Measurements from ENCODE around the gene TNFRSF25.
"Not testable (repeated sequence)": the region's sequence is repeated elsewhere in the genome, so short reads cannot be mapped to it uniquely, and the experiment has no call there.

The TNFRSF25 gene

DNA sequence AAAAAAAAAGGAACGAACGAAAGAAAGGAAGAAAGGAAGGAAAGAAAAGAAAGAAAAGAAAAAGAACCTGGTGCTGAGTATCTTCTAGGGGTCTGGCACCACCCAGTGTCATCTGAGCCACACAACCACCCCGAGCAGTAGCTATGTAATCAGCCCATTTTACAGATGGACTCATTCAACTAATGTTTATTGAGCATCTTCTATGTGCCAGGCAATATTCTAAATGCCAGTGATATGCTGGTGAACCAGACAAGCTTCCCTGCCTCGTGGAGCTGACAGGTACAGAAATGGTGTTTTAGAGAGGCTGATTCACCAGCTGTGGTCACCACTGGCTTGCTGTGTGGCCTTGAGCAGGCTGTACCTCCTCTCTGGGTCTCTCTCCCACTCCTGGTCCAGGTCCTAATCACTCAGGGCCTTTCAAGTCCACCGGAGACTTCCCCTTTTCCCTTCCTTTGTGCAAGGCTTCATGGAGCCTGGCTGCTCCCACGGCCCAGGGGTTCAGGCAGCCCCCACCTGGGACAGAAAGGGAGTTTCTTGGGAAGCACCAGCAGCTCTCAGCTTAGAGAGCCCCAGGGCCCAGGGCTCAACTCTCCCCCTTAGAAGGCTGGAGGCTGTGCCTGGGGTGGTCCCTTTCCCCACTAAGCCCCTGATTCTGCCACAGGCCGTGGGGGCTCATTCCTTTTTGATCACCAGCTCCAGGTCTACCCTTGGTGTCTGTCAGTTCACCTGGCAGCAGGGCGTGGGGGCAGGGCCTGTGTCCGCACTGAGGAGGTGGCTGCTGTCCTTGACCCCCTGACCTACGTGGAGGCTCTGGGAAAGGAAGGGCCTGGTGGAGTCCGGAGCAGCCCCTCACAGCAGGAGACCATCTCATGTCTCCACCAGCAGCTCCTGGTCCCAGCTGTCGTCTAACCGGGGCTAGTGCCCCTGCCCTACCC lies 34.1 kb downstream of the TNFRSF25 start:
- not testable (repeated sequence) for H3K4me3 ChIP-seq (ENCODE audit: low read depth in 1 of 2, low read length in 2 of 2); H3K9me3 ChIP-seq (ENCODE audit: low read length); H3K4me1 ChIP-seq (ENCODE audit: insufficient read depth, low read length); H3K36me3 ChIP-seq (ENCODE audit: insufficient read depth, low read length); H3K9ac ChIP-seq (ENCODE audit: low read length); H3K27ac ChIP-seq (ENCODE audit: low read depth, low read length)
- H3K27me3 ChIP-seq (ENCODE audit: control insufficient read depth in 1 of 2, insufficient read depth in 2 of 2, low read length in 2 of 2), result peaks cover 0 to 11% of the 10 kb centered on the region in 2 donors

DNA sequence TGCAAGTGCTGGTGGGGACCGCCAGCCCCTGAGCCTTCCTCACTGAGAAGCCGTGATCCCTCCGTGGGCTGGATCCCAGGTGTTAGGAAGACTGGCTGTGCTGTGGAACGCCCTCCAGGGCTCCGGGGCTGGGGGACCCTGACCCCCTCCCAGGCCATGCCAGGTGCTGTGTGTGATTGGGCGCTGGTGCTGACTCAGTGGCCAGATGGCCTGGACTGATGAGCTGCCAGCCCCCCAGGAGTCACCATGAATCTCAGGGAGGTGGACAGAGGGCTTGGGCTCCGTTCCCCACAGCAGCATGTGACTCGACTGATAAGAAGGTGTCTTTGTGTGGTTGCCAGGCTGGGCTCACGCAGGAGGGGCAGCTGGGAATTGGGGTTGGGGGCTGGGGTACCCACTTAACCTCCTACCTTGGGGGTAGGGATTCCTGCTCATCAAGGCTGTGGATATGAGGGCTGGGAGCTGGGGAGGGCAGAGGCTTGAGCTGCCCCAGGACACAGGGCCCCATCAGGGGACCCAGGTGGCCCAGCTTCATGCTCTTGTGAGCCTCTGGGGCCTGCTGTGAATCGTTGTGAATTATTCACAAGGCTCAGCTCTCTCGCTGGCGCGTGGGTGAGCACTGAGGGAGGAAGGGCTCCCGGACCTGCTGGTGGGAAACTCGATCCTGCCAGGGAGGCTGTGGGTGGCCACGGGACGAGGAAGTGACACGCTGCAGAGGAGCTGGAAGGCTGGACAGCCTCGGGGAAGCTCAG lies 36.1 kb downstream of the TNFRSF25 start:
- H3K27ac ChIP-seq (ENCODE audit: low read depth, low read length); H3K9me3 ChIP-seq (ENCODE audit: low read length); H3K36me3 ChIP-seq (ENCODE audit: insufficient read depth, low read length); H3K4me1 ChIP-seq (ENCODE audit: insufficient read depth, low read length); H3K9ac ChIP-seq (ENCODE audit: low read length); H3K4me3 ChIP-seq (ENCODE audit: low read depth in 1 of 2, low read length in 2 of 2): not testable (repeated sequence)
- peaks cover 17 to 32% of the 10 kb centered on the region in 2 donors for H3K27me3 ChIP-seq (ENCODE audit: control insufficient read depth in 1 of 2, insufficient read depth in 2 of 2, low read length in 2 of 2)

- not testable (repeated sequence) for H3K4me1 ChIP-seq (ENCODE audit: insufficient read depth, low read length); H3K4me3 ChIP-seq (ENCODE audit: low read depth in 1 of 2, low read length in 2 of 2); H3K9me3 ChIP-seq (ENCODE audit: low read length); H3K27ac ChIP-seq (ENCODE audit: low read depth, low read length); H3K9ac ChIP-seq (ENCODE audit: low read length); H3K36me3 ChIP-seq (ENCODE audit: insufficient read depth, low read length)
- peaks cover 24 to 43% of the 10 kb centered on the region in 2 donors for H3K27me3 ChIP-seq (ENCODE audit: control insufficient read depth in 1 of 2, insufficient read depth in 2 of 2, low read length in 2 of 2)
These were observed 37.5 kb downstream of the TNFRSF25 start for GRCh38 chr1:6428453-6428852.

GRCh38 chr1:6427441-6428390 lies 38.3 kb downstream of the TNFRSF25 start:
- H3K27ac ChIP-seq (ENCODE audit: low read depth, low read length), result no peak overlapping the region
- H3K36me3 ChIP-seq (ENCODE audit: insufficient read depth, low read length), result no peaks in the 10 kb centered on the region
- H3K4me1 ChIP-seq (ENCODE audit: insufficient read depth, low read length), result no peaks in the 10 kb centered on the region
- peaks cover 32 to 49% of the 10 kb centered on the region in 2 donors for H3K27me3 ChIP-seq (ENCODE audit: control insufficient read depth in 1 of 2, insufficient read depth in 2 of 2, low read length in 2 of 2)
- no peak overlapping the region for H3K9ac ChIP-seq (ENCODE audit: low read length)
- H3K9me3 ChIP-seq (ENCODE audit: low read length), result no peaks in the 10 kb centered on the region
- no peak overlapping the region for H3K4me3 ChIP-seq (ENCODE audit: low read depth in 1 of 2, low read length in 2 of 2)

DNA sequence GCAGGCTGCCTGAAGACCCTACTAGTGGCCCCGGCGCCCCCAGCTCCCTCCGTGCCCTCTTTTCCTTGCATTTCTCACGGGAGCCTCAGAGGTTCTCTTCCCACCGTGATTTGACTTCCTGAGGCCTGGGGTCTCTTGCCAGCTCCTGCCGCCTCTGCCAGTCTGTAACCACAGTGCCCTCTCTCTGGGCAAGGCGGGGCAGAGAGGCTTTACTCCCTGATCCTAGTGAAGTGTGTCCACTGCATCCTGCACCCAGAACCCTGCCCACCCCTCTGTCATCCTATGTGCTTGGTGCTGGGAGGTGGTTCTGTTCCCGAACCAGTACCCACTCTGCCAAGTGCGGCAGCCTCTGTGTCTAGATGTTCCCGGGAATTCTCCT lies 39.0 kb downstream of the TNFRSF25 start:
- no peaks in the 10 kb centered on the region for H3K36me3 ChIP-seq (ENCODE audit: insufficient read depth, low read length)
- H3K9ac ChIP-seq (ENCODE audit: low read length), result no peak overlapping the region
- no peaks in the 10 kb centered on the region for H3K9me3 ChIP-seq (ENCODE audit: low read length)
- peaks cover 33 to 50% of the 10 kb centered on the region in 2 donors for H3K27me3 ChIP-seq (ENCODE audit: control insufficient read depth in 1 of 2, insufficient read depth in 2 of 2, low read length in 2 of 2)
- no peak overlapping the region for H3K4me3 ChIP-seq (ENCODE audit: low read depth in 1 of 2, low read length in 2 of 2)
- no peak overlapping the region for H3K27ac ChIP-seq (ENCODE audit: low read depth, low read length)
- H3K4me1 ChIP-seq (ENCODE audit: insufficient read depth, low read length), result no peaks in the 10 kb centered on the region

GRCh38 chr1:6426277-6426971 lies 39.5 kb downstream of the TNFRSF25 start:
- no peak overlapping the region for H3K4me3 ChIP-seq (ENCODE audit: low read depth in 1 of 2, low read length in 2 of 2)
- H3K27me3 ChIP-seq (ENCODE audit: control insufficient read depth in 1 of 2, insufficient read depth in 2 of 2, low read length in 2 of 2), result peaks cover 37 to 55% of the 10 kb centered on the region in 2 donors
- H3K27ac ChIP-seq (ENCODE audit: low read depth, low read length), result no peak overlapping the region
- no peaks in the 10 kb centered on the region for H3K4me1 ChIP-seq (ENCODE audit: insufficient read depth, low read length)
- no peaks in the 10 kb centered on the region for H3K36me3 ChIP-seq (ENCODE audit: insufficient read depth, low read length)
- H3K9me3 ChIP-seq (ENCODE audit: low read length), result no peaks in the 10 kb centered on the region
- no peak overlapping the region for H3K9ac ChIP-seq (ENCODE audit: low read length)

GRCh38 chr1:6425658-6426057 lies 40.3 kb downstream of the TNFRSF25 start:
- H3K9ac ChIP-seq (ENCODE audit: low read length), result no peak overlapping the region
- H3K4me1 ChIP-seq (ENCODE audit: insufficient read depth, low read length), result no peaks in the 10 kb centered on the region
- H3K9me3 ChIP-seq (ENCODE audit: low read length), result no peaks in the 10 kb centered on the region
- H3K27me3 ChIP-seq (ENCODE audit: control insufficient read depth in 1 of 2, insufficient read depth in 2 of 2, low read length in 2 of 2), result peaks cover 45 to 63% of the 10 kb centered on the region in 2 donors
- H3K27ac ChIP-seq (ENCODE audit: low read depth, low read length), result no peak overlapping the region
- no peaks in the 10 kb centered on the region for H3K36me3 ChIP-seq (ENCODE audit: insufficient read depth, low read length)
- H3K4me3 ChIP-seq (ENCODE audit: low read depth in 1 of 2, low read length in 2 of 2), result no peak overlapping the region

DNA sequence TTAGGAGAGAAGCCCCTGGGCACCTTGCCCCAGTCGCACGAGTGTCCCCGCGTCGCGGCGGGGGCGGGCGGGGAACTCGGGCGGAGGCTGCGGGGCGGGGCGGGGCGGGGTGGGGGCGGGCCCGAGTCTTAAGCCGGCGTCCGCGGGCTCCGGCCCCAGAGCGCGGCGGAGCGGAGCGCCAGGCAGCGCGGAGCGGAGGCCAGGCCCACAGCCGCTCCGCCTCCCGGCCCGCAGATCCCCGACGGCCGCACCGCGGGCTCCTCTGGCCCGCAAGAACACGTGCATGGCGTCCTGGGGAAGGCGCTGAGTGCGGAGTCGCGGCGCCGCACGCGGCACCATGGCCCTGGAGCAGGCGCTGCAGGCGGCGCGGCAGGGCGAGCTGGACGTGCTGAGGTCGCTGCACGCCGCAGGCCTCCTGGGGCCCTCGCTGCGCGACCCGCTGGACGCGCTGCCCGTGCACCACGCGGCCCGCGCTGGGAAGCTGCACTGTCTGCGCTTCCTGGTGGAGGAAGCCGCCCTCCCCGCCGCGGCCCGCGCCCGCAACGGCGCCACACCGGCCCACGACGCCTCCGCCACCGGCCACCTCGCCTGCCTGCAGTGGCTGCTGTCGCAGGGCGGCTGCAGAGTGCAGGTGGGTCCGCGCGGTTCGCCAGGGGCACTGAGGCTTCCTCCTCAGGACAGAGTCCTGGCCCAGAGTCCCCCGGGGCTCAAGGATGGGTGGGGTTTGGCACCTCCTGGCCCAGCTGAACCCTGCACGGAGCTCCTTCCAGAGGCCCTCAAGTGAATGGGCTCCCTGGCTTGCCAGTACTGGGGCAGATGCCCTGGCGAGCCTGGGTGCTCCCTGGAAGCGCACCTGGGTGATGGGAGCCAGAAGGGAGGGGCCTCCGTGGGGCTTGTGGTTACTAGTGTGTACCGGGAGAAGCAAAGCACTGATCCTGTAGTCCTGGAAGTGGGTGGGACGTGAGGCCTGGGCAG lies 41.1 kb downstream of the TNFRSF25 start, which contains the start of gene ESPN:
Gene ESPN, plus strand, starts transcription at position 158 of the 975 bp plus-strand sequence. Its CDS starts 180 bp downstream, at position 338.
- Histone ChIP-seq H3K4me3 (ENCODE audit: low read depth in 1 of 2, low read length in 2 of 2) (no peak within 1 kb of the TSS), H3K27ac (ENCODE audit: low read depth, low read length) (no peak within 1 kb of the TSS), H3K27me3 (ENCODE audit: control insufficient read depth in 1 of 2, insufficient read depth in 2 of 2, low read length in 2 of 2) (peaks cover 52 to 71% of the 10 kb centered on the region in 2 donors), H3K9ac (ENCODE audit: low read length) (no peak within 1 kb of the TSS), H3K9me3 (ENCODE audit: low read length) (no peaks in the 10 kb centered on the region), H3K36me3 (ENCODE audit: insufficient read depth, low read length) (no peaks in the 10 kb centered on the region), H3K4me1 (ENCODE audit: insufficient read depth, low read length) (peaks cover 5% of the 10 kb centered on the region)

GRCh38 chr1:6424000-6424565 lies 41.9 kb downstream of the TNFRSF25 start:
- peaks cover 52 to 79% of the 10 kb centered on the region in 2 donors for H3K27me3 ChIP-seq (ENCODE audit: control insufficient read depth in 1 of 2, insufficient read depth in 2 of 2, low read length in 2 of 2)
- H3K9me3 ChIP-seq (ENCODE audit: low read length), result no peaks in the 10 kb centered on the region
- H3K36me3 ChIP-seq (ENCODE audit: insufficient read depth, low read length), result no peaks in the 10 kb centered on the region
- no peak overlapping the region for H3K9ac ChIP-seq (ENCODE audit: low read length)
- H3K27ac ChIP-seq (ENCODE audit: low read depth, low read length), result no peak overlapping the region
- H3K4me3 ChIP-seq (ENCODE audit: low read depth in 1 of 2, low read length in 2 of 2), result no peak overlapping the region
- peaks cover 5% of the 10 kb centered on the region for H3K4me1 ChIP-seq (ENCODE audit: insufficient read depth, low read length)

Measured in muscle layer of colon (tissue), 2 donors.